ENCODE results near the gene PCNX1. TPM values are rescaled to one million over a fixed set of nuclear protein-coding genes. Genes with fewer than 3 reads are reported as not detected.

PCNX1 gene
- total RNA-seq, 1 donor from 2014 or later, result 77.2 TPM

DNA sequence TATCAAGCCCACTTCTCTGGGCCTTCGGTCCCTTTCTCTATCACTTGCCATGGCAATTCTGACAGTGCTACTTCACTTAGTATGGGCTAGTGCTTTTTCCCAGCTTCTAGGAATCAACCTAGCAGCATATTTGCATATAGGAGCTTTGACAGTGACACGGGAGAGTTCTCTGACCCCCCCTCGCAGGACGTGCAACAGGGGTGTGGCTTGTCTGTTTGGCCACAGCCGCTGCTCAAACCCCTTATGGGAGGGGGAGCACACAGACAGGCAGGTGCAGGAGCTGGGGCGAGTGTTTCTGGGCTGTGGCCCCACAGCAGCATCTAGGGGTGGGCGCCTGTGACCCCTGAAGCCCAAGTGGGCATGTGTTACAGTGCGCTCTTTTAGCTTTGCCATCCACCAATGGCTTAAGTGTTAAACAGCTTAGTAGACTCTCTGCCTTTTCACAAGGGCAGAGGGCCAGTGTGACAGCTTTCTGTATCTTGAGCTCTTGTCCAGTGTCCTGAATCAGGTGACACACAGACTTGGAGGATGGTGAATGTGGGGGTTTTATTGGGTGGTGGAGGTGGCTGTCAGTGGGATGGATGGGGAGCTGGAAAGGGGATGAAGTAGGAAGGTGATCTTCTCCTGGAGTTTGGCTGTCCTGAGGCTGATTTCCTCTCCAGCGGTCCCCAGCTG lies 229.3 kb downstream of the PCNX1 start:
- peaks cover under 1% of the 10 kb centered on the region for H3K4me1 Mint-ChIP-seq
- DNase-seq (ENCODE audit: low spot score in 2 of 2, unreplicated experiment in 2 of 2), result no peak
- no peak overlapping the region for H3K27ac Mint-ChIP-seq
- TF ChIP-seq, protein P1, sequence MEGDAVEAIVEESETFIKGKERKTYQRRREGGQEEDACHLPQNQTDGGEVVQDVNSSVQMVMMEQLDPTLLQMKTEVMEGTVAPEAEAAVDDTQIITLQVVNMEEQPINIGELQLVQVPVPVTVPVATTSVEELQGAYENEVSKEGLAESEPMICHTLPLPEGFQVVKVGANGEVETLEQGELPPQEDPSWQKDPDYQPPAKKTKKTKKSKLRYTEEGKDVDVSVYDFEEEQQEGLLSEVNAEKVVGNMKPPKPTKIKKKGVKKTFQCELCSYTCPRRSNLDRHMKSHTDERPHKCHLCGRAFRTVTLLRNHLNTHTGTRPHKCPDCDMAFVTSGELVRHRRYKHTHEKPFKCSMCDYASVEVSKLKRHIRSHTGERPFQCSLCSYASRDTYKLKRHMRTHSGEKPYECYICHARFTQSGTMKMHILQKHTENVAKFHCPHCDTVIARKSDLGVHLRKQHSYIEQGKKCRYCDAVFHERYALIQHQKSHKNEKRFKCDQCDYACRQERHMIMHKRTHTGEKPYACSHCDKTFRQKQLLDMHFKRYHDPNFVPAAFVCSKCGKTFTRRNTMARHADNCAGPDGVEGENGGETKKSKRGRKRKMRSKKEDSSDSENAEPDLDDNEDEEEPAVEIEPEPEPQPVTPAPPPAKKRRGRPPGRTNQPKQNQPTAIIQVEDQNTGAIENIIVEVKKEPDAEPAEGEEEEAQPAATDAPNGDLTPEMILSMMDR (IDR thresholded peaks at IDR 0.05; ENCODE audit: unreplicated experiment), result no peak
- H3K36me3 Mint-ChIP-seq, result no peaks in the 10 kb centered on the region
- peaks cover 12% of the 10 kb centered on the region for H3K9me3 Mint-ChIP-seq
- H3K27me3 Mint-ChIP-seq (ENCODE audit: low read depth), result no peaks in the 10 kb centered on the region
- no peak overlapping the region for H3K4me3 Mint-ChIP-seq

DNA sequence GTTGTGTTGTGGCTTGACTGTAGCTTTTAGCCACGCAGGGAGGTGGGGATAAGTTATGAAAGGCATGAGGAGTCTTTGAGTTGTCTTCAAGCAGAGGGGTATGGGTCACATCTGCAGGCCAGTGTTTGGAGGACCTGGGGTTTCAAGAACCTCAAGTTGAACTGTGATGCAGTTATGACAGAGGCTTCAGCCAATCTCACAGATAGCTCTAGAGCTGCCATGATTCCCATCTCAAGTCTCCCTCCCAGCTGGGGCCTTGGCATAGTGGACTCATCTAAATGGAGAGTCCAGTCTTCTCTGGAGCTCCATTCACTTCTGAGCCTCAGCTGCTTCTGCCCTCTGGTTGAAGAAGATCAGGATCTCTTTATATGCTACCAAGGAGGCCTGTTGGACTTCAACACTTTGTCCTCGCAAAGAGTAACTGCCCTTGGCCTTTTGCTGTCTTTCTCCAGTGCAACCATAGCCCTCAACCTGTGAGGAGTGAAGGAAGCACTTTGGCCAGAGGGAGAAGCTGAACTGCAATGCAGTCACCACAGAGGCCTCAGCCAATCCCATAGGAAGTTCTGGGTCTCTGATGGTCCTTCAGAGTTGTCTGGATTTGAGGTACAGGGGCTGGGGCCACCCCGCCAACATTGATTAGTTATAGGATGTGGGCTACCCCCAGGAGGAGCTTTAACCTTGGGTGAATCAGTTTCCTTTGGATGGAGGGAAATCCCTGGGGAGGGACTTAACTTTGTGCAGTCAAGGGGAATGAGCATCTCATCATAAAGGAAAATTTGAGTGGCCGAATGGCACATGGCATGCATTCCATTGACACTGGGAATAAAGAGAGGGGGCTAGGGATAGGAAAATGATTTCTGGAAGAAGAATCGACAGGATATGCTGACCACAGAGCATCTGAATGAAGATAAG lies 230.5 kb downstream of the PCNX1 start:
- Mint-ChIP-seq H3K36me3 (no peaks in the 10 kb centered on the region), H3K4me1 (no peaks in the 10 kb centered on the region), H3K9me3 (peaks cover 12% of the 10 kb centered on the region), H3K27ac (no peak overlapping the region), H3K27me3 (ENCODE audit: low read depth) (no peaks in the 10 kb centered on the region), H3K4me3 (no peak overlapping the region)
- TF ChIP-seq, protein P1 (IDR thresholded peaks at IDR 0.05; ENCODE audit: unreplicated experiment), result no peak
- no peak for DNase-seq (ENCODE audit: low spot score in 2 of 2, unreplicated experiment in 2 of 2)

DNA sequence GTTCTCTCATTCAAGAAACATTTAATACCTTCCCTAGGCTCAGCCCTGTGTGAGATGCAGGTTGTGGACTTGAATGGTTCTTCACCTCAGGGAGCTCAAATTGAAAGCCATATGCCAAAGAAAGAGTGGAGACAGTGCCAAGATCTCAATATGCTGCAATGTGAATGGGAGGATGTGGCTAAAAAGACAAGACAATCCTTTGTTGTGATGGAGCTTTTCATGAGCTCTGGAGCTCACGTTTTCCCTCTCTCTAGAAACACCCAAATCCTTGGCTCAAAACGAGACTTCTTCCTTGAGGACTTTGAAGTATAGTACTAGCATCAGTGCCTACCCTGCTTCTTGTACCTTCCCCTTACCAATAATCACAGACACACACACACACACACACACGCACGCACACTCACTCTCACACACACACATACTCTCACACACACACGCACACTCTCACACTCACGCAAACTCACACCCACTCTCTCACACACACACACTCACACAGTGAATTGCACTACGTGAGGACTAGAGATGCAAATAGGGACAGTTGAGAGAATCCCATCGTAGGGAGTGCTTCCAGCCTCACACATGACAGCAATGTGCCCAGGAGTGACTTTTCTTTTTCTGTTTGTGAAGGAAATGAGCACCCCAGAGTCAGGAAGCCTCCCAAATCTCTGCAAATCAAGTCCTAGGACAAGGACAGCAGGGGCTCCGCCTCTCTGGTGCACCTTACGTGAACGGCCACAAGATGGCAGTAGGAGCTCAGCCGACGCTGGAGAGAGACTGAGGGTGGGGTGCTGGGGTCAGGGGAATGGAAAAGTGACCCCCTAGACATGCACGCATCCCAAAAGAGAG lies 231.4 kb downstream of the PCNX1 start:
- TF ChIP-seq, protein P1 (IDR thresholded peaks at IDR 0.05; ENCODE audit: unreplicated experiment), result peak; percentile 81
- Mint-ChIP-seq H3K27ac (no peak overlapping the region), H3K9me3 (peaks cover 12% of the 10 kb centered on the region), H3K4me1 (peaks cover 4% of the 10 kb centered on the region), H3K36me3 (no peaks in the 10 kb centered on the region), H3K4me3 (no peak overlapping the region), H3K27me3 (ENCODE audit: low read depth) (no peaks in the 10 kb centered on the region)
- DNase-seq (ENCODE audit: low spot score in 2 of 2, unreplicated experiment in 2 of 2), result peak in 1 of 2 experiments; percentile 66

DNA sequence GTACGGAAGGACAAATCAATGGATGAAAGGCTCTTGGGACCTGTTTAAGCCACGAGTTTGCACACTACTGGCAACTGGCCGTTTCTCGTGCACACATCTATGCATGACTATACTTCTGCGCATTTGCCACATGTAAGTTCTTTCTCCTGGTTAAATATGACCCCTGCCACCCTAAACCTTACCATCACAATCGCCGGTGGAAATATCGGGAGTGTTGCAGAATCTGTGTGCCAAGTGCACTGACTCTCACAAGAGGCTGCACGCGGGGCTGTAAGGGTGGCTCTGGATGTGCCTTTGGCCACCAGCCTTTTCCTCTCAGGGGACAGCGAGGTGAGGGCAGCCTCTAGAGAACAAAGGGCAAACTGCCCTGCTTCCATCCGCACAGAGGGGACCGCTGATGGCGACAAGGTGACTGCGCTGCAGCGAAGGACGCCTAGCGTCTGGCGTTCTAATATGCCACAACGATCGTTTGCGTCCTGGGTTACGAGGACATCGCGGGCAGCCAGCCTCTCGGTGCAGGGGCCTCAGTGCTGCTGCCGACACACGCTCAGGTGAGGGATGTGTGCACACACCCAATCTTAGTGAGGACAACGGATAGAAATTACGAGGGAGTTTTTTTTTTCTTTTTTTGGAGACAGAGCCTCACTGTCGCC lies 232.2 kb downstream of the PCNX1 start:
- Mint-ChIP-seq H3K4me1 (peaks cover 5% of the 10 kb centered on the region), H3K36me3 (no peaks in the 10 kb centered on the region), H3K9me3 (peaks cover 12% of the 10 kb centered on the region), H3K27ac (no peak overlapping the region), H3K27me3 (ENCODE audit: low read depth) (no peaks in the 10 kb centered on the region), H3K4me3 (no peak overlapping the region)
- DNase-seq (ENCODE audit: low spot score in 2 of 2, unreplicated experiment in 2 of 2), result no peak
- TF ChIP-seq, protein P1 (IDR thresholded peaks at IDR 0.05; ENCODE audit: unreplicated experiment), result peak; percentile 7

DNA sequence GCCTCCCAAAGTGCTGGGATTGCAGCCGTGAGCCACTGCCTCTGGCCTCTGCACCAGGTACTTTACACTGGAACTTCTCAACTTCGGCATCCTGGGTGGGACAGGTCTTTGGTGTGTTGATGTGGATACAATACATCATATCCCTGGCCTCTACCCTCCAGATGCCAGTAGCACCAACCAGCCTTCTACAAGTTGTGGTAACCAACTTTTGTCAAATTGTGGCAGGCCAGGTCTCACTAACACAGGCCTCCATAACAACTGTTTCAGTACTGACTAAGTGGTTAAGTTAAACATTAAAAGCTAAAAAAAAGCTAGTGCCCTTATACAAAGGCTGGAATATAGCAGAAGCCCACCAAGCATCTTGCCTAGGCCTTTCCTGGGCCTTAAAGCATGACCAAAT lies 232.9 kb downstream of the PCNX1 start:
- no peak for DNase-seq (ENCODE audit: low spot score in 2 of 2, unreplicated experiment in 2 of 2)
- H3K4me3 Mint-ChIP-seq, result no peak overlapping the region
- TF ChIP-seq, protein P1 (IDR thresholded peaks at IDR 0.05; ENCODE audit: unreplicated experiment), result no peak
- peaks cover 5% of the 10 kb centered on the region for H3K4me1 Mint-ChIP-seq
- H3K27me3 Mint-ChIP-seq (ENCODE audit: low read depth), result no peaks in the 10 kb centered on the region
- H3K9me3 Mint-ChIP-seq, result peaks cover 12% of the 10 kb centered on the region
- no peak overlapping the region for H3K27ac Mint-ChIP-seq
- no peaks in the 10 kb centered on the region for H3K36me3 Mint-ChIP-seq

All from mesothelial cell of epicardium (in vitro differentiated cells).